M059J (cell line): Measurements from ENCODE around the gene SNX4. TPM values are rescaled to one million over a fixed set of nuclear protein-coding genes. Genes with fewer than 3 reads are reported as not detected.

Experiments
- DNase-seq: peaks from one replicate; pipeline ENCODE4 v3.0.0-alpha.2; 2012; ENCODE audit warnings: low read depth
- total RNA-seq: library from RNA; depleted of rRNA; stranded (reverse); fragments of >200 nt; shearing (Covaris generic); gene quantifications from 2 replicates; pipeline ENCODE4 v1.2.3, GENCODE V29; 2014; rRNA removed

Gene SNX4
- total RNA-seq, 1 experiment from 2014 or later: 54.5 TPM

- DNase-seq: peak; percentile 26
Measured at GRCh38 chr3:125403789-125404188, 116.2 kb downstream of the SNX4 start.

GRCh38 chr3:125402639-125403038 lies 117.4 kb downstream of the SNX4 start:
- no peak for DNase-seq

- DNase-seq: peak; percentile 47
Measured at GRCh38 chr3:125401402-125401801, 118.6 kb downstream of the SNX4 start.

GRCh38 chr3:125398952-125399351 lies 121.0 kb downstream of the SNX4 start:
- DNase-seq: peak; percentile 43

Other genes starting within 250 kb of the SNX4 start
- gene ZNF148, start 144.9 kb downstream of the SNX4 start, total RNA-seq: 24.5 and 36.8 TPM in 2 replicates
- gene OSBPL11, start 75.3 kb upstream of the SNX4 start, total RNA-seq: 9.3 and 16.4 TPM in 2 replicates